Lower lobe of right lung (tissue), 2 donors: ENCODE data around the gene APOBEC2. TPM values are rescaled to one million over a fixed set of nuclear protein-coding genes. Genes with fewer than 3 reads are reported as not detected.

Source experiments
- ATAC-seq, 2 donors: fragments of 200-7000 bp; cut with Tn5 transposase; one replicate each; pipeline ENCODE4 v1.9.1; 2020 to 2022; ENCODE audit warnings: mild to moderate bottlenecking in 2 of 2, moderate library complexity in 2 of 2
- DNase-seq: peaks from one replicate; pipeline ENCODE4 v3.0.0-alpha.2; 2020
- H3K27ac ChIP-seq: fragments of 200-600 bp; one replicate; pipeline ENCODE4 v1.8.0; 2022
- H3K27me3 ChIP-seq: fragments of 200-600 bp; one replicate; pipeline ENCODE4 v1.8.0; 2022; ENCODE audit warnings: low read depth
- H3K36me3 ChIP-seq: fragments of 200-600 bp; one replicate; pipeline ENCODE4 v1.8.0; 2022; ENCODE audit warnings: mild to moderate bottlenecking
- H3K4me1 ChIP-seq: fragments of 200-600 bp; one replicate; pipeline ENCODE4 v1.8.0; 2022
- H3K4me3 ChIP-seq: fragments of 200-600 bp; one replicate; pipeline ENCODE4 v1.8.0; 2022; ENCODE audit warnings: mild to moderate bottlenecking
- H3K9me3 ChIP-seq: fragments of 200-600 bp; one replicate; pipeline ENCODE4 v1.8.0; 2022
- intact Hi-C: fragments of 100-400 bp; cut with DNase I; formaldehyde crosslinking; loops from one replicate; pipeline ENCODE4 v1.11.0; 2022
- total RNA-seq: library from RNA; stranded (reverse); fragmentation: NEBNext Ultra II Directional; extraction: Animal tissue kit (Norgen Biotek cat#: 25700); gene quantifications from one replicate; pipeline ENCODE4 v1.2.1, GENCODE V29; 2021
- TF ChIP-seq, protein P1 (sequence below): fragments of 200-600 bp; IDR thresholded peaks from one replicate; pipeline ENCODE4 v1.8.0; 2022; ENCODE audit warnings: antibody characterized with exemption, mild to moderate bottlenecking
- donor health status: DM: no; HTN: yes; CAD: no; lungs with severe emphysema.

APOBEC2 gene
- total RNA-seq, 1 donor from 2014 or later = 0.65 TPM

DNA sequence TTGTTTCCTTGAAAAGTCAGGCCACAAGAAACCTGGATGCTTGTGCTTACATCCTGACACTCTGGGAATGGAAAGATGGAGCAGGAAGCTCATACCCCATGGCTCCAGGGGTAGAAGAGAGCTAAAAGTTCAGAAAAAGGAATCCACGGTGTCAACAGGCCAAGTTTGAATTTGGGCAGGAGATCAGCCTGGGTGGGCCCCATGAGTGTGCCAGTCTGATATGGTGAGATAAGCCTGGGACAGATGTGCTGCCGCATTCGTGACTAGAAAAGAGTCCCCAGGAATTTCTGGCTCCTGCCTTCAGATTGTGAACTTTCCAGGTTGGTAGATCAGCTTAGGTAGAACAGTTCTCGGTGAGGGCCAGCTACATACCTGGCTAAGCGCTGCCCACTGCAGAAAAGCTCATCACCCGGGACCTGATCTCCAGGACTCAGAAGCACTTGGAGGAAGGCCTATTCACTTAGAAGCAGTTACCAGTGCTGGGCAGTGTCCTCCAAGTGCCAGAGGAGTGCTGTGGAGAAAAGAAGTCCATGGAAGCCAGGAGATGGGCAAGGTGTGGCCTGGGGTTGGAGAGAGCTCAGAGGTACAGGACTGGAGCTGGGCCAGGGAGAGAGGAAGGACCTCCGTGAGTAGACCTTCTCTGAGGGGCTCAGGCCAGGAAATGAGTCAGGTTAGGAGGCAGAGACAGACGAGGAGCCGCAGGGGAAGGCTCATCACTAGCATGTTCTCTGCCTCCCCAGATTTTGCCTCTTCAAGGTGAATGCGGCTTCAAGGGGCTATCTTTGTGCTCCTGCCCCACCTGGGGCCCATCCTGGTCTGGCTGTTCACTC is 10.6 kb upstream of the APOBEC2 start, which contains the start of gene TSPO2:
TSS of gene TSPO2 (plus strand) at position 242 of the 830 bp plus-strand sequence. CDS start at position 761, 519 bp downstream.
- H3K27me3 ChIP-seq = no peaks in the 10 kb centered on the region
- ATAC-seq (no peak), DNase-seq (no peak)
- H3K27ac ChIP-seq = no peak within 1 kb of the TSS
- no peaks in the 10 kb centered on the region for H3K9me3 ChIP-seq
- TF ChIP-seq, protein P1, sequence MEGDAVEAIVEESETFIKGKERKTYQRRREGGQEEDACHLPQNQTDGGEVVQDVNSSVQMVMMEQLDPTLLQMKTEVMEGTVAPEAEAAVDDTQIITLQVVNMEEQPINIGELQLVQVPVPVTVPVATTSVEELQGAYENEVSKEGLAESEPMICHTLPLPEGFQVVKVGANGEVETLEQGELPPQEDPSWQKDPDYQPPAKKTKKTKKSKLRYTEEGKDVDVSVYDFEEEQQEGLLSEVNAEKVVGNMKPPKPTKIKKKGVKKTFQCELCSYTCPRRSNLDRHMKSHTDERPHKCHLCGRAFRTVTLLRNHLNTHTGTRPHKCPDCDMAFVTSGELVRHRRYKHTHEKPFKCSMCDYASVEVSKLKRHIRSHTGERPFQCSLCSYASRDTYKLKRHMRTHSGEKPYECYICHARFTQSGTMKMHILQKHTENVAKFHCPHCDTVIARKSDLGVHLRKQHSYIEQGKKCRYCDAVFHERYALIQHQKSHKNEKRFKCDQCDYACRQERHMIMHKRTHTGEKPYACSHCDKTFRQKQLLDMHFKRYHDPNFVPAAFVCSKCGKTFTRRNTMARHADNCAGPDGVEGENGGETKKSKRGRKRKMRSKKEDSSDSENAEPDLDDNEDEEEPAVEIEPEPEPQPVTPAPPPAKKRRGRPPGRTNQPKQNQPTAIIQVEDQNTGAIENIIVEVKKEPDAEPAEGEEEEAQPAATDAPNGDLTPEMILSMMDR = no peak
- intact Hi-C loops = no loop called here
- H3K4me3 ChIP-seq = no peak within 1 kb of the TSS
- H3K4me1 ChIP-seq = no peaks in the 10 kb centered on the region
- no peaks in the 10 kb centered on the region for H3K36me3 ChIP-seq

DNA sequence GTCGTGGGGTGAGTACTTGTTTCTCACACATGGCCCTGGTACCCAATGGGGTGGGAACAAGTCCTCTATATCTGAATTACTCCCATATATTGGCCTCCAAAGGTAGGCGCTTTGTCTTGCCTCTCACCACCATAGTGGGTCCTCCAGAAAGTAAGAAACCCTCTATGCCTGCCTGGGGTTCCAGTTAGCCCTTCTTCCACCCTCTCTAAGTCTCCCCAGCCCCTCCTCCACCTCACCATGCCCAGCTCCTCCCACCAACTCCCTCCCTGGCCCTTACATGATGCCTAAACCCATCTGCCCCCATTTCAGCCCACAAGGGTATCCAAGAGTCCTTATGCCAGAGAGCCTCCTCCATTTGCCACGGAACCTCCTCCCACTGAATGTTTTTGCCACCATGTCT is 9.9 kb upstream of the APOBEC2 start:
- intact Hi-C loops = no loop called here
- Histone ChIP-seq H3K9me3 (no peaks in the 10 kb centered on the region), H3K4me3 (no peak overlapping the region), H3K36me3 (no peaks in the 10 kb centered on the region), H3K27ac (no peak overlapping the region), H3K27me3 (no peaks in the 10 kb centered on the region), H3K4me1 (no peaks in the 10 kb centered on the region)
- DNase-seq = no peak
- TF ChIP-seq, protein P1 = no peak
- no peak for ATAC-seq

DNA sequence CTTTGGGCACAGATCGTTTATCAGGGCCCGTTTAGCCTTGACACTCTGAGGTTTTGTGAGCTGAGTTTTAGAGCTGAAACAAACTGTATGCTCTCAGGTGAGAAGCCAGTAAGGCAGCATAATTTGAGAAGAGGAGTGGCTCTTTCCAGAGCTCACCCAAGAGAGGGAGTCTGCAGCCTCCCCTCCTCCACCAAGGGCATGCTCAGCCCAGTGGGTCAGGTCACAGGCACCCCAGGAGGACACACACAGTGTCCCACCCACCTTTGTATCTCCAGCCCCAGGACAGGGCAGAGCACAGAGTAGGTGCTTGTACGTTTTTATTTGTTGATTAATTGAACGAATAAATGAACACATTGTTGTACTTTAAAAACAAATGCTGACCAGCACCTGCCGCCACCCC is 7.3 kb upstream of the APOBEC2 start:
- H3K27ac ChIP-seq = no peak overlapping the region
- no peaks in the 10 kb centered on the region for H3K4me1 ChIP-seq
- no peaks in the 10 kb centered on the region for H3K27me3 ChIP-seq
- intact Hi-C loops = no loop called here
- H3K36me3 ChIP-seq = no peaks in the 10 kb centered on the region
- DNase-seq (no peak), ATAC-seq (no peak)
- H3K4me3 ChIP-seq = no peak overlapping the region
- no peaks in the 10 kb centered on the region for H3K9me3 ChIP-seq
- TF ChIP-seq, protein P1 = no peak

DNA sequence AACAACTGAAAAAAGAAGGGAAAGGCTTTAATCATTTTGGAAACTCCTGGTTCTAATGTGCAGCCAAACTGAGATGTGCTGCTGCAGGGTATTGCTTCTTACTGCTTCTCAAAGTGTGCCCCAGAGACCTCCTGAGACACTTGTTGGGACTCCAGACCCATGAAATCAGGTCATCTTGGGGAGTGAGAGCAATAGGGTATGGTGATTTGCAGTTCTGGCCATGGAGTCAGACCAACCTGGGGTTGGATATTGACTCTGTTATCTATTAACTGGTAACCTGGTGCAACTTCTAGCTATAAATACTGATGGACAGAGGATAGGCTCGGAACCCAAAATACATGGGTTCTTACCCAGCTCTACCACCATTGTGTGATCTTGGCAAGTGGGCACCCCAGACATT is 6.9 kb upstream of the APOBEC2 start:
- H3K4me3 ChIP-seq = no peak overlapping the region
- intact Hi-C loops = no loop called here

DNA sequence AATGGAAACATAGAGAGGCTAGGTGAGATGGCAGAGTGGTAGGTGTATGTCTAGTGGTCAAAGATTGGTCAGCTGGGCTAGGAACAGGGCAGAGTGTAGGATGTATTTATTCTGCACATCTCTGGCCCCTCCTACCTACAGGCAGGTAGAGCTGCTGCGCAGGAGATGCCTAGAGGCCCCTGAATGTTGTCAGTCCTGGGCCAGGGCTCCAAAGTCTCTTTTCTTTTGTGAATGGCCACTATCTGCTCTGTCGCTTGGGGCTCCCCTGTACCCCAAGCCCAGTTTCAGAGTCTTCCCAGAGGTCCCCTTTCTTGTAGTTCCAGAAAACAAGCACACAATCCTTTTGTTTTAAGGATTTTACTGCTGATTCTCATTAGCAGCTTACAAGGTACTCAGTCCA is 5.7 kb upstream of the APOBEC2 start:
- Histone ChIP-seq H3K27ac (no peak overlapping the region), H3K36me3 (no peaks in the 10 kb centered on the region), H3K27me3 (no peaks in the 10 kb centered on the region), H3K9me3 (no peaks in the 10 kb centered on the region), H3K4me1 (peaks cover 11% of the 10 kb centered on the region), H3K4me3 (no peak overlapping the region)
- no peak for DNase-seq
- TF ChIP-seq, protein P1 = no peak
- intact Hi-C loops = no loop called here
- ATAC-seq = no peak

More for the DNA sequence above, 6.9 kb upstream of the APOBEC2 start:
- ATAC-seq (no peak), DNase-seq (no peak)
- TF ChIP-seq, protein P1 = no peak
- no peaks in the 10 kb centered on the region for H3K4me1 ChIP-seq
- H3K27me3 ChIP-seq = no peaks in the 10 kb centered on the region
- H3K36me3 ChIP-seq = no peaks in the 10 kb centered on the region
- H3K9me3 ChIP-seq = no peaks in the 10 kb centered on the region
- H3K27ac ChIP-seq = no peak overlapping the region
